Naive thymus-derived CD8-positive, alpha-beta T cell (primary cell): Measurements from ENCODE around the gene TAF4B. TPM values are rescaled to one million over a fixed set of nuclear protein-coding genes. Genes with fewer than 3 reads are reported as not detected.
"Not testable (repeated sequence)": the region's sequence is repeated elsewhere in the genome, so short reads cannot be mapped to it uniquely, and the experiment has no call there.

Experiments used
- ATAC-seq, 2 donors: fragments of 150-1000 bp; cut with Tn5 transposase in 1 of 2; sonication (Bioruptor Pico), chemical (Tn5 transposase) in 1 of 2; 1 replicate in 1 of 2; 2 replicates in 1 of 2; pipeline ENCODE4 v1.10.0; 2021; ENCODE audit warnings: mild to moderate bottlenecking in 2 of 2, moderate library complexity in 2 of 2
- POLR2A ChIA-PET: fragments of 350-600 bp; sonication (Branson Sonifier 250); formaldehyde crosslinking; loops from one replicate; lab custom pipeline; 2021; ENCODE audit warnings: antibody characterized with exemption; lab: Charles Lee
- DNase-seq, 10 donors: peaks; one replicate each; pipeline versions ENCODE4 v3.0.0 to v3.0.0-alpha.2; 2020 to 2022
- H3K27ac Mint-ChIP-seq, 10 donors: one replicate each; pipeline ENCODE4 v1.8.0; 2020 to 2022; ENCODE audit warnings: mild to moderate bottlenecking in 10 of 10, mixed read lengths in 10 of 10, moderate library complexity in 4 of 10, inconsistent platforms in 1 of 10
- H3K27me3 Mint-ChIP-seq, 5 donors: one replicate each; pipeline ENCODE4 v1.8.0; 2021 to 2022; ENCODE audit warnings: mixed read lengths in 5 of 5
- H3K36me3 Mint-ChIP-seq, 3 donors: one replicate each; pipeline ENCODE4 v1.8.0; 2020 to 2022; ENCODE audit warnings: mixed read lengths in 3 of 3, mild to moderate bottlenecking in 2 of 3, inconsistent platforms in 1 of 3
- H3K4me1 Mint-ChIP-seq, 4 donors: one replicate each; pipeline ENCODE4 v1.8.0; 2021 to 2022; ENCODE audit warnings: mixed read lengths in 4 of 4
- H3K4me3 Mint-ChIP-seq, 10 donors: one replicate each; pipeline ENCODE4 v1.8.0; 2020 to 2022; ENCODE audit warnings: mild to moderate bottlenecking in 10 of 10, mixed read lengths in 10 of 10, moderate library complexity in 6 of 10, inconsistent platforms in 1 of 10
- H3K9me3 Mint-ChIP-seq, 9 donors: one replicate each; pipeline ENCODE4 v1.8.0; 2020 to 2022; ENCODE audit warnings: mixed read lengths in 9 of 9, mild to moderate bottlenecking in 3 of 9, inconsistent platforms in 1 of 9, moderate library complexity in 1 of 9
- polyA plus RNA-seq, 3 donors: library from polyadenylated mRNA; unstranded; fragments of 300-500 nt; fragmentation: Illumina TruSeq; gene quantifications; one replicate each; pipeline ENCODE4 v1.2.3, GENCODE V29; 2021
- total RNA-seq, 8 experiments: library from RNA in 2 of 8; stranded (reverse) in 2 of 8; gene quantifications; one replicate each; pipeline ENCODE4 v1.2.3 and lab custom pipeline; 2021 to 2026

Gene TAF4B
- total and polyA plus RNA-seq, 5 experiments from 2014 or later: 7.3 to 17.4 (median 12.8) TPM

DNA sequence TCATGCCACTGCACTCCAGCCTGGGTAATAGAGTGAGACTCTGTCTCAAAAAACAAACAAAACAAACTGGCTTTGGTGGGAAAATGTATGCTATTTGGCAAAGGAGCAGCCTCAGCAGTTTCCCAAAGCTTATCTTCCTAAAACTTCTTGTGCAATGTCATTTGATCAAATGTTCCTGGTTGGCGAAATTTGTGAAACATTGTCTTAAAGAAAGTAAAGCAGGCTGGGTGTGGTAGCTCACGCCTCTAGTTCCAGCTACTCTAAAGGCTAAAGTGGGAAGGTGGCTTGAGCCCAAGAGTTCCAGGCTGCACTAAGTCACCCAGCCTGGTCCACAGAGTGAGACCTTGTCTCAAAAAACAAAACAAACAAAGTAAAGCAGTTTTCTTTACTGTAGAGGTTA is 17.3 kb upstream of the TAF4B start:
- H3K9me3 Mint-ChIP-seq: no peaks in the 10 kb centered on the region
- peaks cover 2 to 17% (median 7%) of the 10 kb centered on the region in 4 donors for H3K4me1 Mint-ChIP-seq
- H3K36me3 Mint-ChIP-seq: no peaks in the 10 kb centered on the region
- no peaks in the 10 kb centered on the region for H3K27me3 Mint-ChIP-seq
- H3K27ac Mint-ChIP-seq: peak overlapping the region in 3 of 10 donors; percentile 18 to 67 (median 34)
- POLR2A ChIA-PET: no interaction called here
- DNase-seq (no peak), ATAC-seq (no peak)
- no peak overlapping the region for H3K4me3 Mint-ChIP-seq

DNA sequence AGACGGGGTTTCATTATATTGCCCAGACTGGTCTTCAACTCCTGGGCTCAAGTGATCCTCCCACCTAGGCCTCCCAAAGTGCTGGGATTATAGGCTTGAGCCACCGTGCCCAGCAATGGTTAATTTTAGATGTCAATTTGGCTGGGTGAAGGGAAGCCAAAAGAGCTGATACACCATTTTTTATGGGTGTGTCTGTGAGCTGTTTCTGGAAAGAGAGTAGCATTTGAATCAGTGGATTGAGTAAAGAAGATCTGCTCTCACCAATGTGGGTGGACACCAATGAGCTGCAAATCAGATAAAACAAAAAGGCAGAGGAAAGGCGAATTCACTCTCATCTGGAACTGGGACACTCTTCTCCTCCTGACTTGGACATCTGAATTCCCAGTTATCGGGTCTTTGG is 16.1 kb upstream of the TAF4B start:
- H3K4me3 Mint-ChIP-seq: no peak overlapping the region
- no peaks in the 10 kb centered on the region for H3K9me3 Mint-ChIP-seq

DNA sequence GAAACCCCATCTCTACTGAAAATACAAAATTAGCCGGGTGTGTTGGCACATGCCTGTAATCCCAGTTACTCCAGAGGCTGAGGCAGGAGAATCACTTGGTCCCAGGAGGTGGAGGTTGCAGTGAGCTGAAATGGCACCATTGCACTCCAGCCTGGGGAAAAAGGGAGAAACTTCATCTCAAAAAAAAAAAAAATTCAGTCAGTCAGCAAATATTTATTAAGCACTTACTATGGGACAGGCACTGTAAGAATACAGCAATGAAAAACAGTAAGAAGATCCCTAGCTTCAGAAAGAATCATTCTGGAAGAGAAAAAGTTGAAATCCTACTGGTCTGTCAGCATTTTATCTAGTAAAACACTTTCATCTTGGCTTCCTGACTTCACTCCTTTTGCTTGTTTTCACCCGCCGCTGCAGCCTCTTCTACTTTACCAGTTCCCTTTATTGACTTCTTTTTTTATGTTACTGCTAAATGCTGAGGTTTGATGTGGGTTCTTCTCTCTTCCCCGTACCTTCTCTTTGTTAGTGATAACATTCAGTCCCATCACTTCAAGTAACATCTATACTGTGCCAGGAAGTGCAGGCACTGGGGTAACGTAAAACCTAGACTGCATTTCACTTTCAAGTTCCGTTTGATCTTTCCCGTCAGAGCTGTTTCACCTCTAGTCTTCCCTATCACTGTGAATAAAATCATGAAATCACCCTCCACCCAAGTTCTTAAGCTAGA is 10.8 kb upstream of the TAF4B start:
- Mint-ChIP-seq H3K27ac (peak overlapping the region; percentile 2 to 96 (median 89)), H3K4me3 (peak overlapping the region; percentile 51 to 76 (median 66)), H3K27me3 (no peaks in the 10 kb centered on the region), H3K4me1 (peaks cover 9 to 40% (median 30%) of the 10 kb centered on the region in 4 donors), H3K9me3 (no peaks in the 10 kb centered on the region), H3K36me3 (no peaks in the 10 kb centered on the region)
- ATAC-seq (peak; percentile 99), DNase-seq (peak; percentile 15 to 90 (median 66))
- POLR2A ChIA-PET: interaction anchor here (0.7 to 3.7 kb wide), 4 partner anchors 11 to 124 kb away, joined by 3 to 36 read pairs (median 6); partner anchors contain the start of genes SS18 and TAF4B

More for the DNA sequence above, 16.1 kb upstream of the TAF4B start:
- H3K36me3 Mint-ChIP-seq: no peaks in the 10 kb centered on the region
- POLR2A ChIA-PET: no interaction called here
- no peak for DNase-seq
- H3K27ac Mint-ChIP-seq: peak overlapping the region in 2 of 10 donors; percentile 67 to 68
- H3K4me1 Mint-ChIP-seq: peaks cover 9 to 27% (median 16%) of the 10 kb centered on the region in 4 donors
- no peaks in the 10 kb centered on the region for H3K27me3 Mint-ChIP-seq
- no peak for ATAC-seq

DNA sequence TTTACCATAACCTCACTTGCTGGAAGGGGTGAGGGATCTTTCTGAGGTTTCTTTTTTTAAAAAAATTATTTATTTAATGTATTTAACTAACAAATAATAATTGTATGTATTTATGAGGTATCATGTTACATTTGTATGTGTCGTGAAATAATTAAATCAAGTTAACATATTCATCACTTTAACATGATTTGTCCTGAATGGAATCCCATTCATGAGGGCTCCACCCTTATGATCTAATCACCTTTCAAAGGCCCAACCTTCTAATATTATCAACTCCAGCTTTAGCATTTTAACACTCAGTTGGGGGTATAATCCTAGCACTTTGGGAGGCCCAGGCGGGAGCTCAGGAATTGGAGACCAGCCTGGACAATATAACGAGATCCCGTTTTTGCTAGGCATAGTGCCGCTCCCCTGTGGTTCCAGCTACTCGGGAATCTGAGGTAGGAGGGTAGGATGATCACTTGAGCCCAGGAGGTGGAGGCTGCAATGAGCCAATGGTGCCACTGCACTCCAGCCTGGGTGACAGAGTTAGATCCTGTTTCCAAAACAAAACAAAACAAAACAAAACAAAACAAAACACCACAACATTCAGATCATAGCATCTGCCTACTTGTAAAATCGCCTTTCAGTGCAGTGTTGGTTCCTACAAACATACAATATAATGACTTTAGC is 1.1 kb upstream of the TAF4B start:
- ATAC-seq: no peak
- POLR2A ChIA-PET: interaction anchor here (0.6 to 3.6 kb wide), 2 partner anchors 9 to 41 kb away, joined by 4 to 36 read pairs; no protein-coding TSS in a partner anchor
- peak overlapping the region; percentile 45 to 98 (median 95) for H3K4me3 Mint-ChIP-seq

DNA sequence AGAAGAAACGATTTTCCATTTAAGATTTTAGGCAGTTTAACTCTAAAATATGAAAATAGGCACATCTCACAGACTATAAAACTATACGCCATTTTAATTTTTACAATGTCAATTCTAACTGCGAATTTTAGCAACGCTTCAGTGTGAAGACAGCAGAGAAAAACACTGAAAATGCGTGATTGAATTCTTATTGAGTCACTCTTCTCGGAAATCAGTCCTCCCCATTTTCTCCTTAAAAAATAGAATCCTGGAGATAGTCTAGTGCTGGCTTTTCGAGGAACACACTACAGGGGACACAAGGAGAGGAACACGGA is 373 bp upstream of the TAF4B start:
- Mint-ChIP-seq H3K27ac (peak overlapping the region; percentile 92 to 99 (median 97)), H3K27me3 (no peaks in the 10 kb centered on the region), H3K4me3 (peak overlapping the region; percentile 88 to 98 (median 95)), H3K9me3 (no peaks in the 10 kb centered on the region), H3K4me1 (peaks cover 17 to 40% (median 36%) of the 10 kb centered on the region in 4 donors), H3K36me3 (peaks cover 0 to 1% (median 0%) of the 10 kb centered on the region in 3 donors)
- ATAC-seq: peak in 1 of 2 donors; percentile 2
- DNase-seq: no peak
- POLR2A ChIA-PET: interaction anchor here (1.2 to 3.6 kb wide), 4 partner anchors 10 to 134 kb away, joined by 3 to 36 read pairs (median 10); partner anchors contain the start of genes PSMA8 and SS18

More for the DNA sequence above, 1.1 kb upstream of the TAF4B start:
- no peaks in the 10 kb centered on the region for H3K9me3 Mint-ChIP-seq
- H3K27ac Mint-ChIP-seq: peak overlapping the region in 9 of 10 donors; percentile 48 to 99 (median 97)
- DNase-seq: no peak
- no peaks in the 10 kb centered on the region for H3K36me3 Mint-ChIP-seq
- peaks cover 15 to 34% (median 30%) of the 10 kb centered on the region in 4 donors for H3K4me1 Mint-ChIP-seq
- no peaks in the 10 kb centered on the region for H3K27me3 Mint-ChIP-seq

DNA sequence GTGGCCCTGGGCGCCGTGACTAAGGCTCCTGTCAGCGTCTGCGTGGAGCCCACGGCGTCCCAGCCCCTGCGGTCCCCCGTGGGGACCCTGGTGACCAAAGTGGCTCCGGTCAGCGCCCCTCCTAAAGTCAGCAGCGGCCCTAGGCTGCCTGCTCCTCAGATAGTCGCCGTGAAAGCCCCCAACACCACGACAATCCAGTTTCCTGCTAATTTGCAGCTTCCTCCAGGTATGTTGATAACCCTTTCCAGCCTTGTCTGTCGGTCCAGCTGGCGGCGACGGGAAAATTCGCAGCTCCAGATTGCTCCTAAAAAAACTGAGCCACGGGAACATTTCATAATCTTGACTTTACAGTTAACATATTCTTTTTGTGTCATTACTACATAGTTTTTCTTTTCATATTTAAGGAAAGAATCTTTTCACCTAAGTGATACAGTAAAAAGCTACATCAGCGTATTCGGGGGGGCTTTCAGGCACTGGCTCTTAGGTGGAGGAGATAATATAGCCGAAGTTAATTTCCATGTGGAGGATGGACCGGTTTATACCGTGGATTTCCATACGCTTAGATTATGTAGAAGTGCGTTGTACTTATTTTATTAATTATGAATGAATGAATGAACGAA is 916 bp downstream of the TAF4B start:
- ATAC-seq (no peak), DNase-seq (no peak)
- H3K36me3 Mint-ChIP-seq: peaks cover 0 to 1% (median 0%) of the 10 kb centered on the region in 3 donors
- peaks cover 17 to 47% (median 40%) of the 10 kb centered on the region in 4 donors for H3K4me1 Mint-ChIP-seq
- peak overlapping the region; percentile 88 to 98 (median 97) for H3K4me3 Mint-ChIP-seq
- H3K9me3 Mint-ChIP-seq: no peaks in the 10 kb centered on the region
- peak overlapping the region; percentile 85 to 97 (median 93) for H3K27ac Mint-ChIP-seq
- no peaks in the 10 kb centered on the region for H3K27me3 Mint-ChIP-seq
- POLR2A ChIA-PET: interaction anchor here (0.8 to 3.6 kb wide), 6 partner anchors 11 to 138 kb away, joined by 3 to 36 read pairs (median 6); partner anchors contain the start of genes PSMA8 and SS18

DNA sequence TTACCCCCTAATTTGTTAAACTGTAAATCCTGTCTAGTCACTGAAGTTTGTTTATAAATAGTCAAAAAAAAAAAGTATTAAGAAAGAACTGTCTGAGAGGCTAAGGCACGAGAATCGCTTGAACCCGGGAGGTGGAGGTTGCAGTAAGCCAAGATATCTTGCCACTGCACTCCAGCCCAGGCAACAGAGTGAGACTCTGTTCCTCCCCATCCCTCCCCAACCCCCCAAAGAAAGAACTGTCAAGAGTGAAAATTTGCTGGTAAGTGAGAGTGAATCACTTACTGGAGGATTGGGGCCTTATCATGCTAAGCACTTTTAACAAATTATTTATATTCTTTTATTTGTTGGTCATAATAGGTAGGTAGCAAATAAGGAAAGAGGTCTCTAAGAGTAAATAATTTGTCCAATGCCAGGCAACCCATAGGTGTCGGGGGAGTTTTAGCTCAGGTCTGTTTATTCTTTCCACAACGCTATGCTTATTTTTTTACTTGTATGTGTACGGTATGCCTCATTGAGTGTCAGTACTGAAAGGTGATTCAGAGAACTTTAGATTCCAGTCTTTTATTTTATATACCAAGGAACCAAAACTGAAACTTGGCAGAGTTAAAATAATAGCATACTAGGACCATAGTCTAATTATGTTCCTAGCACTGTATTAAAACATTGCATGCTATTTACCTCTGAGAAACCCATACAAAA is 2.5 kb downstream of the TAF4B start:
- POLR2A ChIA-PET: no interaction called here
- peak overlapping the region in 1 of 10 donors; percentile 75 for H3K27ac Mint-ChIP-seq

DNA sequence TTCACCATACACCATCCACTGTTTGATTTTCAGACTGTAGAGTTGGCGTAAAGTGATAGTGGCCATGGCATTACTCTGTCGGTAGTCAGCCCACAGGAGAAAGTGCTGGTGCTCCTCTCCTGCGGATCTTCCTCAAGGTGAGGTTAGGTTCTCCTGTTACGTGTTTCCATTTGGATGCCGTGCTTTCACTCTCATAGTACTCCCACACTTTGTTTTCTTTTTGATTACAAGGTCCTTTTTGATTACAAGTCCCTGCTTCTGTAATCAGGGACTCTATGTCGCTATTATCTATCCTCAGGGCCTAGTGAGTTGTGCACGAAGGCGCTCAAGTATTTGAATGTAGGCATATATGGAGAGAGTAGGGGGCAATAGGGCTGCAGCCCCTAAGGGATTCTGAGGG is 4.3 kb downstream of the TAF4B start:
- no peaks in the 10 kb centered on the region for H3K27me3 Mint-ChIP-seq
- peak overlapping the region in 2 of 10 donors; percentile 12 to 45 for H3K27ac Mint-ChIP-seq
- H3K4me1 Mint-ChIP-seq: peaks cover 32 to 79% (median 66%) of the 10 kb centered on the region in 4 donors
- peaks cover 0 to 1% (median 0%) of the 10 kb centered on the region in 3 donors for H3K36me3 Mint-ChIP-seq
- DNase-seq (no peak), ATAC-seq (no peak)
- no peaks in the 10 kb centered on the region for H3K9me3 Mint-ChIP-seq
- POLR2A ChIA-PET: no interaction called here
- peak overlapping the region in 1 of 10 donors; percentile 11 for H3K4me3 Mint-ChIP-seq

More for the DNA sequence above, 2.5 kb downstream of the TAF4B start:
- Mint-ChIP-seq H3K27me3 (no peaks in the 10 kb centered on the region), H3K4me3 (peak overlapping the region in 9 of 10 donors; percentile 76 to 97 (median 97)), H3K36me3 (peaks cover 0 to 1% (median 0%) of the 10 kb centered on the region in 3 donors), H3K4me1 (peaks cover 26 to 63% (median 53%) of the 10 kb centered on the region in 4 donors), H3K9me3 (no peaks in the 10 kb centered on the region)
- DNase-seq: no peak
- no peak for ATAC-seq

DNA sequence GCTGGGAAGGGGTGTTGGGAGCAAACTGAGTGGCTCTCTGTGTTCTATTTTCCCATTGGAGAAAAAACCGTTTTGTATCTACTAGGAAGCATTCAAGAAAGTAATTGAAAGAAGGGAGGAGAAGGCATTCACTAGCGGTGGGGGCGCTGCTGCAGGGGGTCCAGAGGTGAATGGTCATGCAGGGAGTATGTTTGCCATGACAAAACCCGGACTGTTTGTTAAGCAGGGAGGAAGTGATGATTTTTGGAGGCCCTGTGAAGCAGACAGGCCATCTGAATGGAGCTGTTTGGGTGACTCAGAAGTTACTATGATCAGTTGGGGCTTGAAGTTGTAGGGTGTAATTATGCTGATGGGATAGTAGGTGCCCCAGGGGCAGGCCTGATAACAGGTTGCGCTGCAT is 7.0 kb downstream of the TAF4B start:
- H3K4me3 Mint-ChIP-seq: peak overlapping the region in 4 of 10 donors; percentile 3 to 18 (median 14)
- ATAC-seq (no peak), DNase-seq (no peak)
- POLR2A ChIA-PET: interaction anchor here (0.7 kb wide), 1 partner anchor 76 kb away, joined by 3 read pairs; no protein-coding TSS in a partner anchor
- H3K27ac Mint-ChIP-seq: peak overlapping the region in 3 of 10 donors; percentile 9 to 75 (median 58)
- H3K36me3 Mint-ChIP-seq: peaks cover 0 to 5% (median 3%) of the 10 kb centered on the region in 3 donors
- H3K9me3 Mint-ChIP-seq: peaks cover 0 to 4% (median 0%) of the 10 kb centered on the region in 9 donors
- H3K27me3 Mint-ChIP-seq: no peaks in the 10 kb centered on the region
- H3K4me1 Mint-ChIP-seq: peaks cover 29 to 83% (median 64%) of the 10 kb centered on the region in 4 donors

DNA sequence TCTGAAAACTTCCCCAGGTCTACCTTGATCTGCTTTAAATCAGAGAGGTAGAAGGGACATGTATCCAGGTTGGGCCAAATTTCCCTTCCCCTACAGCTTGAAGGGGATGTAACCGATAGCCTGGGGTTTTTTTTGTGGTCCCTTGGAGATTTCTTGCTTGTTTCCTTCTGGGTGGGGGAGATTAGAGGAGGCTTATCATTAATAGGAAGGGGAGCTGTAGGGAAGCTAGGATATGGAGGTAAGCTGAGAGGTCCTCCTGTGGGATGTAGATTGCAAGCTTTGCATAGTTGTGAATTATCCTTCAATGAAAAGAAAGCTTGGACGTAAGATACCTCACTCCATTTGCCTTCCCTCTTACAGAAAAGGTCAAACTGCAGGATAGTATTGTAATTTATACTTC is 11.1 kb downstream of the TAF4B start:
- peaks cover 26 to 61% (median 44%) of the 10 kb centered on the region in 4 donors for H3K4me1 Mint-ChIP-seq
- DNase-seq, H3K4me3 Mint-ChIP-seq, H3K27me3 Mint-ChIP-seq, POLR2A ChIA-PET, ATAC-seq: not testable (repeated sequence)
- H3K36me3 Mint-ChIP-seq: peaks cover 0 to 19% (median 10%) of the 10 kb centered on the region in 3 donors
- peak overlapping the region in 3 of 10 donors; percentile 2 to 57 (median 32) for H3K27ac Mint-ChIP-seq
- H3K9me3 Mint-ChIP-seq: peaks cover 3 to 23% (median 14%) of the 10 kb centered on the region in 9 donors

DNA sequence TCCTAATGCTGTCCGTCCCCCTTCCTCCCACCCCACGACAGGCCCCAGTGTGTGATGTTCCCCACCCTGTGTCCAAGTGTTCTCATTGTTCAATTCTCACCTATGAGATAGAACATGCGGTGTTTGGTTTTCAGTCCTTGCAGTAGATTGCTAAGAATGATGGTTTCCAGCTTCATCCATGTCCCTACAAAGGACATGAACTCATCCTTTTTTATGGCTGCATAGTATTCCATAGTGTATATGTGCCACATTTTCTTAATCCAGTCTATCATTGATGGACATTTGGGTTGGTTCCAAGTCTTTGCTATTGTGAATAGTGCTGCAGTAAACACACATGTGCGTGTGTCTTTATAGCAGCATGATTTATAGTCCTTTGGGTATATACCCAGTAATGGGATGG is 12.5 kb downstream of the TAF4B start:
- ATAC-seq, DNase-seq, POLR2A ChIA-PET, H3K27ac Mint-ChIP-seq, H3K27me3 Mint-ChIP-seq, H3K4me3 Mint-ChIP-seq: not testable (repeated sequence)
- Mint-ChIP-seq H3K36me3 (peaks cover 0 to 27% (median 13%) of the 10 kb centered on the region in 3 donors), H3K9me3 (peaks cover 4 to 33% (median 18%) of the 10 kb centered on the region in 9 donors), H3K4me1 (peaks cover 22 to 58% (median 37%) of the 10 kb centered on the region in 4 donors)
